Neural progenitor cell (in vitro differentiated cells): ENCODE data around the gene ERGIC1. TPM values are rescaled to one million over a fixed set of nuclear protein-coding genes. Genes with fewer than 3 reads are reported as not detected.

Source experiments
- DNase-seq: peaks from one replicate; pipeline ENCODE4 v3.0.0-alpha.2; 2016; ENCODE audit warnings: low spot score
- H2AFZ ChIP-seq: fragments of 200-600 bp; sonication (generic); replicated peaks from 2 replicates; pipeline ENCODE4 v1.6.1; 2016; ENCODE audit warnings: antibody characterized with exemption
- H3F3A ChIP-seq: fragments of 200-600 bp; sonication (generic); 2 replicates; pipeline ENCODE4 v1.6.1; 2016; ENCODE audit warnings: antibody characterized with exemption, low read depth
- H3K27ac ChIP-seq: fragments of 200-600 bp; sonication (generic); 2 replicates; pipeline ENCODE4 v1.5.1; 2016; ENCODE audit warnings: mild to moderate bottlenecking
- H3K27me3 ChIP-seq: fragments of 200-600 bp; sonication (generic); 2 replicates; pipeline ENCODE4 v1.6.1; 2016; ENCODE audit warnings: mild to moderate bottlenecking, moderate library complexity
- H3K36me3 ChIP-seq: fragments of 200-600 bp; sonication (generic); 2 replicates; pipeline ENCODE4 v1.5.1; 2016
- H3K4me1 ChIP-seq: fragments of 200-600 bp; sonication (generic); 2 replicates; pipeline ENCODE4 v1.6.1; 2016; ENCODE audit warnings: mixed run types
- H3K4me2 ChIP-seq: fragments of 200-600 bp; sonication (generic); 2 replicates; pipeline ENCODE4 v1.6.1; 2016
- H3K4me3 ChIP-seq: fragments of 200-600 bp; sonication (generic); 2 replicates; pipeline ENCODE4 v1.5.1; 2016
- H3K79me2 ChIP-seq: fragments of 200-600 bp; sonication (generic); 2 replicates; pipeline ENCODE4 v1.6.1; 2016; ENCODE audit warnings: low read depth
- H3K9ac ChIP-seq: fragments of 200-600 bp; sonication (generic); 2 replicates; pipeline ENCODE4 v1.6.1; 2016
- H3K9me3 ChIP-seq: fragments of 200-600 bp; sonication (generic); 2 replicates; pipeline ENCODE4 v1.5.1; 2016; ENCODE audit warnings: low read depth
- H4K20me1 ChIP-seq: fragments of 200-600 bp; sonication (generic); 2 replicates; pipeline ENCODE4 v1.6.1; 2016; ENCODE audit warnings: low read depth
- H3K27ac Mint-ChIP-seq: 3 replicates; pipeline ENCODE4 v1.8.0; 2021; ENCODE audit warnings: mixed read lengths
- H3K27me3 Mint-ChIP-seq: 2 replicates; pipeline ENCODE4 v1.8.0; 2022; ENCODE audit warnings: low read depth, mild to moderate bottlenecking, inconsistent platforms, moderate library complexity, mixed read lengths; ENCODE audit not compliant: insufficient read depth
- H3K36me3 Mint-ChIP-seq: 3 replicates; pipeline ENCODE4 v1.8.0; 2021; ENCODE audit warnings: mixed read lengths
- H3K4me1 Mint-ChIP-seq: 3 replicates; pipeline ENCODE4 v1.8.0; 2021; ENCODE audit warnings: mixed read lengths
- H3K4me3 Mint-ChIP-seq: 3 replicates; pipeline ENCODE4 v1.8.0; 2021; ENCODE audit warnings: mild to moderate bottlenecking, moderate library complexity, mixed read lengths
- H3K9me3 Mint-ChIP-seq: 3 replicates; pipeline ENCODE4 v1.8.0; 2020; ENCODE audit warnings: mixed read lengths
- CTCF ChIP-seq: fragments of 200-600 bp; sonication (generic); IDR thresholded peaks from 2 replicates; pipeline ENCODE4 v1.5.1; 2017; ENCODE audit warnings: antibody characterized with exemption, mild to moderate bottlenecking
- EZH2 ChIP-seq: fragments of 200-600 bp; sonication (generic); IDR thresholded peaks from 2 replicates; pipeline ENCODE4 v1.6.1; 2017; ENCODE audit warnings: antibody characterized with exemption, mild to moderate bottlenecking, moderate library complexity
- EZH2phosphoT487 ChIP-seq: fragments of 200-600 bp; sonication (generic); IDR thresholded peaks from 2 replicates; pipeline ENCODE4 v1.6.1; 2017; ENCODE audit warnings: antibody characterized with exemption
- total RNA-seq: library from RNA; depleted of rRNA; stranded (reverse); fragments of >200 nt; gene quantifications from 2 replicates; pipeline ENCODE4 v1.2.3, GENCODE V29; 2015; ENCODE audit warnings: low replicate concordance

Gene ERGIC1
- total RNA-seq, 1 donor from 2014 or later = 28.7 TPM

- Mint-ChIP-seq H3K27me3 (peaks cover 4% of the 10 kb centered on the region), H3K27ac (no peak overlapping the region), H3K4me3 (no peak overlapping the region), H3K36me3 (peaks cover 14% of the 10 kb centered on the region), H3K9me3 (no peaks in the 10 kb centered on the region), H3K4me1 (peaks cover 9% of the 10 kb centered on the region)
- Histone ChIP-seq H3K4me2 (no peak overlapping the region), H3K4me1 (no peaks in the 10 kb centered on the region), H3K9ac (no peak overlapping the region), H3K9me3 (no peaks in the 10 kb centered on the region), H3K27ac (no peak overlapping the region), H3K36me3 (no peaks in the 10 kb centered on the region), H3F3A (no peaks in the 10 kb centered on the region), H4K20me1 (no peaks in the 10 kb centered on the region), H3K79me2 (no peaks in the 10 kb centered on the region), H3K4me3 (no peak overlapping the region), H3K27me3 (no peaks in the 10 kb centered on the region), H2AFZ (no peak overlapping the region)
- TF ChIP-seq EZH2 (no peak), CTCF (no peak), EZH2phosphoT487 (no peak)
- no peak for DNase-seq
Measured at GRCh38 chr5:172913117-172913850, 79.2 kb downstream of the ERGIC1 start.

DNA sequence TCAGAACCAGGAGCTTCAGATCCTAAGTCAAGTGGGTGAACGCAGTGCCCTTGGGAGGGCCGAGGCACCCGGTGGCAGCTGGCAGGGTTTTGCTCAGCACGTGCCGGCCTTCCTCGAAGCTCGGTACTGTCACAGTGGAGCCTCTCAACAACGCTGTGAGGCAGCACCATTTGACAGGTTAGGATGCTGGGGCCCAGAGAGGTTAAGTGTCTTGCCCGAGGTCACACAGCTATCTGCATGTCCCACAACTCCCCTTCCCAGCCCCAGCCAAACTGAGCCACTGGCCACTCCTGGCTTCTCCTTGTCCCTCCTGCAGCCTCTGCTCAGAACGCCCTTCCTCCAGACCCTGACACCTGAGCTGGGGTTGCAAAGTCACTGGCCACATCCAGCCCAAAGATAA lies 81.5 kb downstream of the ERGIC1 start:
- no peak for DNase-seq
- Histone ChIP-seq H3K27me3 (no peaks in the 10 kb centered on the region), H3K27ac (no peak overlapping the region), H2AFZ (no peak overlapping the region), H3F3A (no peaks in the 10 kb centered on the region), H4K20me1 (no peaks in the 10 kb centered on the region), H3K4me3 (no peak overlapping the region), H3K9me3 (no peaks in the 10 kb centered on the region), H3K9ac (no peak overlapping the region), H3K4me2 (no peak overlapping the region), H3K79me2 (no peaks in the 10 kb centered on the region), H3K36me3 (no peaks in the 10 kb centered on the region), H3K4me1 (no peaks in the 10 kb centered on the region)
- Mint-ChIP-seq H3K4me3 (no peak overlapping the region), H3K36me3 (peaks cover 13% of the 10 kb centered on the region), H3K9me3 (no peaks in the 10 kb centered on the region), H3K27ac (no peak overlapping the region), H3K27me3 (peaks cover 6% of the 10 kb centered on the region), H3K4me1 (peaks cover 8% of the 10 kb centered on the region)
- TF ChIP-seq EZH2phosphoT487 (no peak), EZH2 (no peak), CTCF (no peak)

DNA sequence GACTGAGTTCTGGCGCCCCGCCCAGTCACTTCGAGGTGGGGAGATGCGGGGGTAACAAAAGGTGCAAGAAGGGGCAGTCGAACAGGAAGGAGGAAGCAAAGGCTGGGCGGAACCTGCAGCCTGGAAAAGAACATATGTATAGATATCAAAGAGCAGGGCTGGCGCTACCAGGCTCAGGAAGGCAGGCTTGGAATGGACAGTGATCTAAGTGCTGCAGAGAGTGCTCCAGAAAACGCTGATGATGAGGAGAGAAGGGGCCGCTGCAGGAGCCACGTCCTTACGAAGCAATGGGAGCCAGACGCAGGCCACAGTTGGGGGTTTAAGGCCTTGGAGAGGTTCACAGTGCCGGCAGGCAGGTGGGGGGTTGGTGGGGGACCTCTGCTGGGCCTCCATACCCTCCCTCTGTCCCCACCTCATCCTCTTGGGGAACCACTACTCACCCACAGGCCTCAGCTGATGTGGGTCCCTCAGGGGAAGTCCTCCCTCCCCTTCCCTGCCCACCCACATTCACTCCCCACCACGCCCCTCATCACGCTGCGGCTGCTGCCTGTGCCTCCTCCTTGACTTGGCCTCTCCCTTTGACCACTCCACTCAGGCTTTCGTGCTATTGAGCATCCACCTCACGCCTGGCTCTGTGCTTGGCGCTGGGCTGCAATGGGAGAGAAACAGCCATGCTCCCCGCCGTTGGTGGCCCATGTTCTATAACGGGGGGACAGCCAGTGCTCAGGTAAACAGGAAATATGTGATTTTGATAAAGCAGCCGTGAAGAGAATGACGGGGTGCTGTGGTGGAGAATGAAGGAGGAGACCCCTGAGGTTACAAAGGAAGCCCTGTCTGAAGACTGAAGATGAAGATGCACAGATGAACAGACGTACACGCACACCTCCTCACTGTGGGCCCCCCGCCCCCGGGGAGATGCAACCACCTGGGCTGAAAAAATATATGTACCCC lies 84.6 kb downstream of the ERGIC1 start:
- Mint-ChIP-seq H3K36me3 (peaks cover 15% of the 10 kb centered on the region), H3K27ac (peak overlapping the region; percentile 50)
- no peaks in the 10 kb centered on the region for H3K4me1 ChIP-seq

More for the DNA sequence above, 84.6 kb downstream of the ERGIC1 start:
- TF ChIP-seq EZH2 (no peak), EZH2phosphoT487 (no peak), CTCF (no peak)
- Histone ChIP-seq H3K79me2 (no peaks in the 10 kb centered on the region), H3K36me3 (no peaks in the 10 kb centered on the region), H3K4me3 (no peak overlapping the region), H4K20me1 (no peaks in the 10 kb centered on the region), H3K27ac (no peak overlapping the region), H3K27me3 (no peaks in the 10 kb centered on the region), H3F3A (no peaks in the 10 kb centered on the region), H3K9me3 (no peaks in the 10 kb centered on the region), H3K4me2 (no peak overlapping the region), H3K9ac (no peak overlapping the region), H2AFZ (no peak overlapping the region)
- Mint-ChIP-seq H3K4me1 (peaks cover 10% of the 10 kb centered on the region), H3K4me3 (no peak overlapping the region), H3K27me3 (peaks cover 7% of the 10 kb centered on the region), H3K9me3 (no peaks in the 10 kb centered on the region)
- DNase-seq = no peak
